ENCODE data around the gene MYCT1.
A peak's percentile ranks its signal among the peaks of the same experiment; 100 is the strongest.

The MYCT1 gene

GRCh38 chr6:152723398-152723797 lies 25.7 kb downstream of the MYCT1 start:
- DNase-seq (ENCODE audit: low read depth), result peak; percentile 69

- DNase-seq (ENCODE audit: low read depth), result no peak
Measured at GRCh38 chr6:152726313-152726712, 28.6 kb downstream of the MYCT1 start.

GRCh38 chr6:152727507-152727906 lies 29.8 kb downstream of the MYCT1 start:
- DNase-seq (ENCODE audit: low read depth), result no peak

GRCh38 chr6:152734630-152735029 lies 36.9 kb downstream of the MYCT1 start:
- no peak for DNase-seq (ENCODE audit: low read depth)

GRCh38 chr6:152736687-152737273 lies 39.1 kb downstream of the MYCT1 start:
- no peak for DNase-seq (ENCODE audit: low read depth)

- no peak for DNase-seq (ENCODE audit: low read depth)
Measured at GRCh38 chr6:152745509-152746171, 47.9 kb downstream of the MYCT1 start.

GRCh38 chr6:152746172-152746553 lies 48.5 kb downstream of the MYCT1 start:
- no peak for DNase-seq (ENCODE audit: low read depth)

GRCh38 chr6:152748843-152749242 lies 51.1 kb downstream of the MYCT1 start:
- peak; percentile 12 for DNase-seq (ENCODE audit: low read depth)

- no peak for DNase-seq (ENCODE audit: low read depth)
Measured at GRCh38 chr6:152749336-152749735, 51.6 kb downstream of the MYCT1 start.

- DNase-seq (ENCODE audit: low read depth), result peak; percentile 21
Measured at GRCh38 chr6:152750694-152751093, 53.0 kb downstream of the MYCT1 start, which contains the start of gene VIP. TSS of gene VIP (plus strand) at chr6:152750797. CDS start at chr6:152752178, 1,381 bp downstream.

- DNase-seq (ENCODE audit: low read depth), result no peak
Measured at GRCh38 chr6:152765331-152765730, 67.6 kb downstream of the MYCT1 start.

GRCh38 chr6:152769159-152769558 lies 71.5 kb downstream of the MYCT1 start:
- no peak for DNase-seq (ENCODE audit: low read depth)

GRCh38 chr6:152769993-152770392 lies 72.3 kb downstream of the MYCT1 start:
- no peak for DNase-seq (ENCODE audit: low read depth)

GRCh38 chr6:152771061-152771687 lies 73.5 kb downstream of the MYCT1 start:
- DNase-seq (ENCODE audit: low read depth), result no peak

Measured in stromal cell of bone marrow (primary cell).